Lung (tissue), 12 donors: ENCODE results near the gene PSMD13. TPM values are rescaled to one million over a fixed set of nuclear protein-coding genes. Genes with fewer than 3 reads are reported as not detected.
A peak's percentile ranks its signal among the peaks of the same experiment; 100 is the strongest.

Experiments
- ATAC-seq: fragments of 200-7000 bp; cut with Tn5 transposase; one replicate; pipeline ENCODE4 v1.9.1; 2020; ENCODE audit warnings: moderate number of reproducible peaks; ENCODE audit not compliant: insufficient read depth, low FRiP score
- DNase-seq, 3 donors: peaks; one replicate each; pipeline ENCODE4 v3.0.0-alpha.2; 2013 to 2017
- H3K27ac ChIP-seq, 2 donors: one replicate each; pipeline ENCODE4 v1.5.1; 2013; ENCODE audit warnings: mild to moderate bottlenecking in 2 of 2, moderate library complexity in 2 of 2, control low read depth in 1 of 2, inconsistent platforms in 1 of 2, low read depth in 1 of 2, low read length in 1 of 2
- H3K27me3 ChIP-seq, 3 donors: one replicate each; pipeline ENCODE4 v1.5.1; 2013; ENCODE audit warnings: low read length in 2 of 3; ENCODE audit not compliant: control insufficient read depth in 3 of 3, insufficient read depth in 3 of 3
- H3K36me3 ChIP-seq, 4 donors: one replicate each; pipeline ENCODE4 v1.5.1; 2013; ENCODE audit warnings: low read length in 4 of 4, mild to moderate bottlenecking in 1 of 4, moderate library complexity in 1 of 4; ENCODE audit not compliant: control insufficient read depth in 4 of 4, insufficient read depth in 4 of 4
- H3K4me1 ChIP-seq, 5 donors: one replicate each; pipeline ENCODE4 v1.5.1; 2013; ENCODE audit warnings: low read length in 5 of 5, mild to moderate bottlenecking in 2 of 5, moderate library complexity in 1 of 5; ENCODE audit not compliant: control insufficient read depth in 5 of 5, insufficient read depth in 5 of 5
- H3K4me3 ChIP-seq: one replicate; pipeline ENCODE4 v1.5.1; 2013; ENCODE audit warnings: mild to moderate bottlenecking, control low read depth, moderate library complexity
- H3K9ac ChIP-seq, 2 donors: one replicate each; pipeline ENCODE4 v1.5.1; 2013; ENCODE audit warnings: low read length in 2 of 2, control low read depth in 1 of 2; ENCODE audit not compliant: insufficient read depth in 1 of 2
- H3K9me3 ChIP-seq, 4 donors: one replicate each; pipeline ENCODE4 v1.5.1; 2013; ENCODE audit warnings: low read length in 3 of 4, mild to moderate bottlenecking in 1 of 4, moderate library complexity in 1 of 4; ENCODE audit not compliant: control insufficient read depth in 4 of 4, insufficient read depth in 3 of 4
- CTCF ChIP-seq: IDR thresholded peaks from 2 replicates; pipeline ENCODE4 v1.5.1; 2012; ENCODE audit warnings: mild to moderate bottlenecking; ENCODE audit errors: control extremely low read depth, extremely low read depth
- WGBS, 2 donors: extraction: QIAGEN DNeasy Blood & Tissue Kit; methylation state at CpG; one replicate each; pipeline ENCODE4 v1.1.7; 2013; 5-methylcytosine and 5-hydroxymethylcytosine counted together
- polyA plus RNA-seq, 2 donors: library from polyadenylated mRNA; stranded (reverse); fragments of 200-250 nt; gene quantifications; one replicate each; pipeline ENCODE4 v1.2.1, GENCODE V29; 2013
- total RNA-seq, 2 donors: library from RNA; depleted of rRNA in 1 of 2; stranded (reverse); fragments of >200 nt in 1 of 2; gene quantifications; one replicate each; pipeline ENCODE4 v1.2.1, GENCODE V29; 2014 to 2021
- donor health status: control.
- donor health status: control.
- donor health status: Bipolar disorder and iron deficiency.
- donor health status: healthy.
- donor health status: DM: yes; HTN: yes; CAD: no.

PSMD13 gene
- total and polyA plus RNA-seq, 4 donors, result 75.2 to 184 (median 145) TPM

GRCh38 chr11:244376-244775, 7.6 kb downstream of the PSMD13 start:
- no peak for DNase-seq
- Histone ChIP-seq H3K4me1 (peaks cover 0 to 9% (median 0%) of the 10 kb centered on the region in 5 donors), H3K9me3 (no peaks in the 10 kb centered on the region), H3K4me3 (no peak overlapping the region), H3K36me3 (peaks cover 30 to 44% (median 38%) of the 10 kb centered on the region in 4 donors), H3K27ac (no peak overlapping the region), H3K27me3 (no peaks in the 10 kb centered on the region), H3K9ac (no peak overlapping the region)
- no peak for TF ChIP-seq CTCF
- ATAC-seq, result no peak
- 96 to 98% methylated on average over 2 of the region's 2 CpGs for WGBS, 2 donors

- Histone ChIP-seq H3K9ac (no peak overlapping the region), H3K27ac (no peak overlapping the region), H3K4me3 (no peak overlapping the region), H3K9me3 (no peaks in the 10 kb centered on the region), H3K27me3 (no peaks in the 10 kb centered on the region), H3K4me1 (peaks cover 0 to 5% (median 0%) of the 10 kb centered on the region in 5 donors), H3K36me3 (peaks cover 25 to 57% (median 42%) of the 10 kb centered on the region in 4 donors)
- DNase-seq, result no peak
- 80 to 84% methylated on average over 8 of the region's 8 CpGs for WGBS, 2 donors
- no peak for TF ChIP-seq CTCF
- no peak for ATAC-seq
These were observed 12.3 kb downstream of the PSMD13 start for GRCh38 chr11:249062-249461.

GRCh38 chr11:250274-250673, 13.5 kb downstream of the PSMD13 start:
- peaks cover 24 to 53% (median 36%) of the 10 kb centered on the region in 4 donors for H3K36me3 ChIP-seq
- peaks cover 0 to 9% (median 0%) of the 10 kb centered on the region in 5 donors for H3K4me1 ChIP-seq
- no peak for ATAC-seq
- H3K4me3 ChIP-seq, result no peak overlapping the region
- H3K9me3 ChIP-seq, result no peaks in the 10 kb centered on the region
- H3K27ac ChIP-seq, result no peak overlapping the region
- H3K27me3 ChIP-seq, result no peaks in the 10 kb centered on the region
- TF ChIP-seq CTCF, result no peak
- DNase-seq, result no peak
- no peak overlapping the region for H3K9ac ChIP-seq
- WGBS, 2 donors, result 88 to 96% methylated on average over 5 of the region's 5 CpGs

GRCh38 chr11:250740-251299, 14.0 kb downstream of the PSMD13 start:
- no peak overlapping the region for H3K4me3 ChIP-seq
- ATAC-seq, result no peak
- H3K4me1 ChIP-seq, result peaks cover 0 to 9% (median 3%) of the 10 kb centered on the region in 5 donors
- H3K27ac ChIP-seq, result no peak overlapping the region
- no peak overlapping the region for H3K9ac ChIP-seq
- H3K36me3 ChIP-seq, result peaks cover 21 to 50% (median 31%) of the 10 kb centered on the region in 4 donors
- 82 to 85% methylated on average over 10 of the region's 10 CpGs for WGBS, 2 donors
- no peaks in the 10 kb centered on the region for H3K9me3 ChIP-seq
- peak; percentile 60 for TF ChIP-seq CTCF
- no peaks in the 10 kb centered on the region for H3K27me3 ChIP-seq
- DNase-seq, result peak; percentile 41 to 56 (median 53)
